GM23338 (cell line): ENCODE results near the gene LRP4. TPM values are rescaled to one million over a fixed set of nuclear protein-coding genes. Genes with fewer than 3 reads are reported as not detected.
"Not testable (repeated sequence)": the region's sequence is repeated elsewhere in the genome, so short reads cannot be mapped to it uniquely, and the experiment has no call there.

Experiments
- ATAC-seq: fragments of 200-7000 bp; cut with Tn5 transposase; 3 replicates; pipeline ENCODE4 v1.9.1; 2020
- DNase-seq: peaks from one replicate; pipeline ENCODE4 v3.0.0-alpha.2; 2015; ENCODE audit warnings: low spot score
- H2AFZ ChIP-seq: fragments of 200-600 bp; sonication (generic); 2 replicates; pipeline ENCODE4 v1.8.0; 2016; ENCODE audit warnings: antibody characterized with exemption, mild to moderate bottlenecking, moderate library complexity
- H3F3A ChIP-seq: fragments of 200-600 bp; sonication (generic); replicated peaks from 2 replicates; pipeline ENCODE4 v1.8.0; 2017; ENCODE audit warnings: antibody characterized with exemption, mixed run types, low read depth
- H3K27ac ChIP-seq: fragments of 200-600 bp; sonication (generic); 2 replicates; pipeline ENCODE4 v1.6.1; 2016; ENCODE audit warnings: low read depth
- H3K27me3 ChIP-seq: fragments of 200-600 bp; sonication (generic); 2 replicates; pipeline ENCODE4 v1.8.0; 2016; ENCODE audit warnings: mild to moderate bottlenecking, mixed run types, moderate library complexity; ENCODE audit not compliant: insufficient read depth
- H3K36me3 ChIP-seq: fragments of 200-600 bp; sonication (generic); 2 replicates; pipeline ENCODE4 v1.8.0; 2016; ENCODE audit warnings: mild to moderate bottlenecking; ENCODE audit not compliant: insufficient read depth
- H3K4me1 ChIP-seq: fragments of 200-600 bp; sonication (generic); 2 replicates; pipeline ENCODE4 v1.8.0; 2016; ENCODE audit warnings: mild to moderate bottlenecking, moderate library complexity; ENCODE audit not compliant: insufficient read depth
- H3K4me2 ChIP-seq: fragments of 200-600 bp; sonication (generic); 2 replicates; pipeline ENCODE4 v1.7.1; 2017; ENCODE audit warnings: mixed run types
- H3K4me3 ChIP-seq: fragments of 200-600 bp; sonication (generic); 2 replicates; pipeline ENCODE4 v1.6.1; 2016; ENCODE audit warnings: mixed run types
- H3K79me2 ChIP-seq: fragments of 200-600 bp; sonication (generic); replicated peaks from 2 replicates; pipeline ENCODE4 v1.8.0; 2017; ENCODE audit warnings: mild to moderate bottlenecking; ENCODE audit not compliant: insufficient read depth
- H3K9me2 ChIP-seq: fragments of 200-600 bp; sonication (generic); 2 replicates; pipeline ENCODE4 v1.8.0; 2017; ENCODE audit not compliant: insufficient read depth
- H4K20me1 ChIP-seq: fragments of 200-600 bp; sonication (generic); replicated peaks from 2 replicates; pipeline ENCODE4 v1.8.0; 2017; ENCODE audit warnings: mild to moderate bottlenecking; ENCODE audit not compliant: insufficient read depth
- H3K27ac Mint-ChIP-seq: 2 replicates; pipeline ENCODE4 v1.8.0; 2020; ENCODE audit warnings: inconsistent platforms, mild to moderate bottlenecking, moderate library complexity, mixed read lengths
- H3K27me3 Mint-ChIP-seq: 3 replicates; pipeline ENCODE4 v1.8.0; 2022; ENCODE audit warnings: low read depth, mild to moderate bottlenecking, moderate library complexity, mixed read lengths, inconsistent platforms; ENCODE audit not compliant: insufficient read depth, poor library complexity
- H3K36me3 Mint-ChIP-seq: 3 replicates; pipeline ENCODE4 v1.8.0; 2021; ENCODE audit warnings: low read depth, mild to moderate bottlenecking, inconsistent platforms, moderate library complexity, mixed read lengths
- H3K4me1 Mint-ChIP-seq: 3 replicates; pipeline ENCODE4 v1.8.0; 2020; ENCODE audit warnings: mild to moderate bottlenecking, inconsistent platforms, mixed read lengths
- H3K4me3 Mint-ChIP-seq: 3 replicates; pipeline ENCODE4 v1.8.0; 2021; ENCODE audit warnings: moderate library complexity, mild to moderate bottlenecking, inconsistent platforms, mixed read lengths
- H3K9me3 Mint-ChIP-seq: 3 replicates; pipeline ENCODE4 v1.8.0; 2020; ENCODE audit warnings: moderate library complexity, mild to moderate bottlenecking, inconsistent platforms, mixed read lengths
- ETS1 ChIP-seq: IDR thresholded peaks from 2 replicates; pipeline ENCODE4 v1.6.1; 2016; ENCODE audit warnings: antibody characterized with exemption
- EZH2 ChIP-seq: fragments of 200-600 bp; sonication (generic); IDR thresholded peaks from one replicate; pipeline ENCODE4 v1.8.0; 2017; ENCODE audit warnings: antibody characterized with exemption, mild to moderate bottlenecking, low read depth; ENCODE audit not compliant: unreplicated experiment
- EZH2phosphoT487 ChIP-seq: fragments of 200-600 bp; sonication (generic); IDR thresholded peaks from one replicate; pipeline ENCODE4 v1.8.1; 2018; ENCODE audit warnings: antibody characterized with exemption; ENCODE audit not compliant: unreplicated experiment
- JUNB ChIP-seq: IDR thresholded peaks from one replicate; pipeline ENCODE4 v1.6.1; 2016; ENCODE audit warnings: antibody characterized with exemption; ENCODE audit not compliant: unreplicated experiment
- POLR2AphosphoS5 ChIP-seq: IDR thresholded peaks from 2 replicates; pipeline ENCODE4 v1.6.1; 2016; ENCODE audit warnings: antibody characterized with exemption, low read depth
- ZNF331 ChIP-seq: fragments of 250-450 bp; sonication (Bioruptor Pico); IDR thresholded peaks from 2 replicates; pipeline ENCODE4 v1.5.0; 2020; ENCODE audit warnings: low read depth, mild to moderate bottlenecking, moderate library complexity
- ZNF462 ChIP-seq: fragments of 250-450 bp; sonication (Bioruptor Pico); IDR thresholded peaks from 2 replicates; pipeline ENCODE4 v1.5.0; 2020; ENCODE audit warnings: mild to moderate bottlenecking, moderate library complexity
- polyA plus RNA-seq: library from polyadenylated mRNA; unstranded; fragments of >200 nt; fragmentation: Nextera tagmentation; extraction: Ambion mirVana; gene quantifications from 2 replicates; pipeline ENCODE4 v1.2.1, GENCODE V29; 2016
- total RNA-seq: library from RNA; depleted of rRNA; stranded (reverse); fragments of >200 nt; shearing (Covaris generic); gene quantifications from 2 replicates; pipeline ENCODE4 v1.2.3, GENCODE V29; 2014
- TF ChIP-seq, protein P1 (sequence below): IDR thresholded peaks from one replicate; pipeline ENCODE4 v1.6.1; 2018; ENCODE audit warnings: antibody characterized with exemption; ENCODE audit not compliant: unreplicated experiment

LRP4 gene
- total and polyA plus RNA-seq, 2 experiments from 2014 or later = 6.0 to 18.4 TPM

- no peak for TF ChIP-seq ZNF462 (CRISPR knock-in tag)
Measured at GRCh38 chr11:46966773-46967172, 48.4 kb upstream of the LRP4 start (continued).

DNA sequence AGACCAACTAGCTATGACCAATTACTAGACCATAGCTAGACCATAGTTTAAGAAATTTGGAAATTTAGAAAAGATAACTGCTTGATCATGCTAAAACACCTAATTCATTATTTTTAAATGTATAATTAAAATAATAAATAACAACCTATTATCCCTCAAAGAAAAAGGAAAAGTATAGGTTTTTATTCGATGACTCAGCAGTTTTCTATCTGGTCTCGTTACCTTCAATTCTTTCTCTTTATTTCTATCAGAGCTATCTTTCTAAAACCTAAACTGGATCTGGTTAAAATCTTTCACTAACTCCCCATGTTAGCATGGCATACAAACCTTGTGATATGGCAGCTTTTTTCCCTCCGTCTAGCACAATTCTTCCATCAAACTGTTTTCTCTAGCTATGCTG, 45.5 kb upstream of the LRP4 start:
- H3K27ac ChIP-seq = no peak overlapping the region
- Mint-ChIP-seq H3K27me3 (peaks cover 3% of the 10 kb centered on the region), H3K4me3 (no peak overlapping the region), H3K9me3 (no peaks in the 10 kb centered on the region; the same call in 1 of the 3 replicates), H3K4me1 (no peaks in the 10 kb centered on the region; the same call in 2 of the 3 replicates), H3K36me3 (peaks cover 24% of the 10 kb centered on the region), H3K27ac (peak overlapping the region; percentile 75)
- no peaks in the 10 kb centered on the region for H4K20me1 ChIP-seq
- no peaks in the 10 kb centered on the region for H3K4me1 ChIP-seq
- no peaks in the 10 kb centered on the region for H3K36me3 ChIP-seq
- no peaks in the 10 kb centered on the region for H3K9me2 ChIP-seq
- DNase-seq (no peak), ATAC-seq (no peak)
- H3K79me2 ChIP-seq = no peaks in the 10 kb centered on the region
- H3F3A ChIP-seq = no peaks in the 10 kb centered on the region
- TF ChIP-seq ZNF331 (CRISPR knock-in tag) = no peak
- TF ChIP-seq JUNB = no peak
- no peak for TF ChIP-seq ETS1
- TF ChIP-seq, protein P1, sequence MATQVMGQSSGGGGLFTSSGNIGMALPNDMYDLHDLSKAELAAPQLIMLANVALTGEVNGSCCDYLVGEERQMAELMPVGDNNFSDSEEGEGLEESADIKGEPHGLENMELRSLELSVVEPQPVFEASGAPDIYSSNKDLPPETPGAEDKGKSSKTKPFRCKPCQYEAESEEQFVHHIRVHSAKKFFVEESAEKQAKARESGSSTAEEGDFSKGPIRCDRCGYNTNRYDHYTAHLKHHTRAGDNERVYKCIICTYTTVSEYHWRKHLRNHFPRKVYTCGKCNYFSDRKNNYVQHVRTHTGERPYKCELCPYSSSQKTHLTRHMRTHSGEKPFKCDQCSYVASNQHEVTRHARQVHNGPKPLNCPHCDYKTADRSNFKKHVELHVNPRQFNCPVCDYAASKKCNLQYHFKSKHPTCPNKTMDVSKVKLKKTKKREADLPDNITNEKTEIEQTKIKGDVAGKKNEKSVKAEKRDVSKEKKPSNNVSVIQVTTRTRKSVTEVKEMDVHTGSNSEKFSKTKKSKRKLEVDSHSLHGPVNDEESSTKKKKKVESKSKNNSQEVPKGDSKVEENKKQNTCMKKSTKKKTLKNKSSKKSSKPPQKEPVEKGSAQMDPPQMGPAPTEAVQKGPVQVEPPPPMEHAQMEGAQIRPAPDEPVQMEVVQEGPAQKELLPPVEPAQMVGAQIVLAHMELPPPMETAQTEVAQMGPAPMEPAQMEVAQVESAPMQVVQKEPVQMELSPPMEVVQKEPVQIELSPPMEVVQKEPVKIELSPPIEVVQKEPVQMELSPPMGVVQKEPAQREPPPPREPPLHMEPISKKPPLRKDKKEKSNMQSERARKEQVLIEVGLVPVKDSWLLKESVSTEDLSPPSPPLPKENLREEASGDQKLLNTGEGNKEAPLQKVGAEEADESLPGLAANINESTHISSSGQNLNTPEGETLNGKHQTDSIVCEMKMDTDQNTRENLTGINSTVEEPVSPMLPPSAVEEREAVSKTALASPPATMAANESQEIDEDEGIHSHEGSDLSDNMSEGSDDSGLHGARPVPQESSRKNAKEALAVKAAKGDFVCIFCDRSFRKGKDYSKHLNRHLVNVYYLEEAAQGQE = no peak
- TF ChIP-seq EZH2 = no peak
- no peak for TF ChIP-seq POLR2AphosphoS5
- no peak for TF ChIP-seq EZH2phosphoT487
- H3K4me2 ChIP-seq = no peak overlapping the region
- no peaks in the 10 kb centered on the region for H3K27me3 ChIP-seq
- H3K4me3 ChIP-seq = no peak overlapping the region
- no peak overlapping the region for H2AFZ ChIP-seq

DNA sequence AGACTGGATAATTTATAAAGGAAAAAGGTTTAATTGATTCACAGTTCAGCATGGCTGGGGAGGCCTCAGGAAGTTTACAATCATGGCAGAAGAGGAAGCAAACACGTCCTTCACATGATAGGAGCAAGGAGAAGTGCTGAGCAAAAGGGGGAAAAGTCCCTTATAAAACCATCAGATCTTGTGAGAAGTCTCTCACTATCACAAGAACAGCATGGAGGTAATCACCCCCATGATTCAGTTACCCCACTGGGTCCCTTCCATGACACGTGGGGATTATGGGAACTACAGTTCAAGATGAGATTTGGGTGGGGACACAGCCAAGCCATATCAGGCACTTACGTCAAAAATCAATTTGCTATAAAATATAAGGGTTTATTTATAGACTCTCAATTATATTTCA, 43.5 kb upstream of the LRP4 start:
- not testable (repeated sequence) for H3K79me2 ChIP-seq, H3K4me3 ChIP-seq, ATAC-seq, H3K27ac Mint-ChIP-seq, H3K36me3 ChIP-seq, H4K20me1 ChIP-seq, H2AFZ ChIP-seq, H3K9me2 ChIP-seq, H3K27me3 ChIP-seq, H3K9me3 Mint-ChIP-seq, H3K4me3 Mint-ChIP-seq, H3K27ac ChIP-seq, DNase-seq, H3F3A ChIP-seq, H3K4me2 ChIP-seq, H3K4me1 Mint-ChIP-seq, H3K27me3 Mint-ChIP-seq, H3K4me1 ChIP-seq
- H3K36me3 Mint-ChIP-seq = peaks cover 29% of the 10 kb centered on the region
